Erythroblast (primary cell): ENCODE data around the gene SLC48A1.

Source experiments
- GATA1 ChIP-seq: IDR thresholded peaks from 2 replicates; pipeline ENCODE4 v1.6.1; 2011; ENCODE audit warnings: low read depth, mild to moderate bottlenecking, control low read depth, low read length, moderate library complexity
- POLR2A ChIP-seq: IDR thresholded peaks from 2 replicates; pipeline ENCODE4 v1.6.1; 2011; ENCODE audit warnings: mild to moderate bottlenecking, low read length

GRCh38 chr12:47785036-47785886, 12.2 kb downstream of the SLC48A1 start:
- no peak for TF ChIP-seq POLR2A
- TF ChIP-seq GATA1, result no peak
